ENCODE measurements around the gene UBN1.

The UBN1 gene

GRCh38 chr16:4862639-4863038 is 15.4 kb downstream of the UBN1 start:
- no peak for DNase-seq (ENCODE audit: low read depth)

DNA sequence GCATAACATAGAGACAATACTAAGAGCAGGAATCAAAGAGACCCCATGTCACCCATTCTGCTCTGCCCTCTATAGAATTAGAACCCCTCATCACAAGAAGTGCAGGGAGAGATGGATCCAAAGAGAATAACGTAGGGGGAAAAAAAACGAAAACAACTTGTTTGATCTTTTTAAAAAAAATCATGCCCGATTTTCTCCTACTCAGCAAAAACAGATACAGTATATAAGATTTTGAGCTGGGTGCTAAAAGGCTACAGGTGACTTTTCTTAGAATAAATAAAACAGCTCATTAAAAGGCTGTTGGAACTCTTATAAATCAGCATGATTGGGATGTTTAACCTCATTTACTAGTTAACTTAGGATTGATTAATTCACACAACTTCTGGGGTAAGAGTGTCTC is 17.4 kb downstream of the UBN1 start:
- DNase-seq (ENCODE audit: low read depth) = no peak

DNA sequence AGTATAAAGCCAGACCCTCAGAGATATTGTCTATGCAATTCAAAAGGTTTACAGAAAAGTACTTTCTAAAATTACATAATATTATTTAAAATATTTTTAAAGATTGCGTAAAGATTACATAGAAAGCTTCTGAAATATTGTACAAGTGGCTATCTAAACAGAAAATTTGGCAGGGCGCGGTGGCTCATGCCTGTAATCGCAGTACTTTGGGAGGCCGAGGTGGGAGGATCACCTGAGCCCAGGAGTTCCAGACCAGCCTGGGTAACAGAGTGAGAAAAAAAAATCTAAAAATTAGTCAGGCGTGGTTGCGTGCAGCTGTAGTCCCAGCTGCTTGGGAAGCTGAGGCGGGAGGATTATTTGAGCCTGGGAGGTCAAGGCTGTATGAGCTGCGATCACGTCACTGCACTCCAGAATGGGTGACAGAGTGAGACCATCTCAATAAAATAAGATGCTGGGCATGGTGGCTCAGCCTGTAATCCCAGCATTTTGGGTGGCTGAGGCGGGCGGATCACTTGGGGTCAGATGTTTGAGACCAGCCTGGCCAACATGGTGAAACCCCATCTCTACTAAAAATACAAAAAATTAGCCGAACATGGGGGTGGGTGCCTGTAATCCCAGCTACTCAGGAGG is 18.1 kb downstream of the UBN1 start:
- no peak for DNase-seq (ENCODE audit: low read depth)

- DNase-seq (ENCODE audit: low read depth) = no peak
These were observed 19.3 kb downstream of the UBN1 start for GRCh38 chr16:4866586-4866985.

GRCh38 chr16:4868026-4868425 is 20.7 kb downstream of the UBN1 start:
- DNase-seq (ENCODE audit: low read depth) = no peak

DNA sequence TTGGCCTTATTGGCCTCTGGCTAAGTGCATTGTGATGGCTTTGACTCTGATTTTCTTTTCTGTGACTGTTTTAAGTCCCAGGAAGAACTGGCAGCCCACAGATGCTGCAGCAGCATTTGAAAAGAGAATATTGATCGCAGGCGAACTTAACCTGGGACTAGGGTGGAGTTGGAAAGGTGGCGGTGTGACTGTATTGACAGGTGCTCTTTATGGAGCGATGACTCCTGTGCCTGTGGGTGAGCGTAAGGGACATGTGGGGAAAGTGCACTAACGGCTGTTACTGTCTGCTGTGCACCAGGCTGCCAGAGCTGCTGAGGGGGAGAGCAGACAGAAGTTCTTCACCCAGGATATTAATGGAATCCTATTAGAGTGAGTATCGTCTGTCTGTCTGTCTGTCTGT is 21.3 kb downstream of the UBN1 start:
- no peak for DNase-seq (ENCODE audit: low read depth)

- no peak for DNase-seq (ENCODE audit: low read depth)
These were observed 22.0 kb downstream of the UBN1 start for GRCh38 chr16:4869147-4869805.

DNA sequence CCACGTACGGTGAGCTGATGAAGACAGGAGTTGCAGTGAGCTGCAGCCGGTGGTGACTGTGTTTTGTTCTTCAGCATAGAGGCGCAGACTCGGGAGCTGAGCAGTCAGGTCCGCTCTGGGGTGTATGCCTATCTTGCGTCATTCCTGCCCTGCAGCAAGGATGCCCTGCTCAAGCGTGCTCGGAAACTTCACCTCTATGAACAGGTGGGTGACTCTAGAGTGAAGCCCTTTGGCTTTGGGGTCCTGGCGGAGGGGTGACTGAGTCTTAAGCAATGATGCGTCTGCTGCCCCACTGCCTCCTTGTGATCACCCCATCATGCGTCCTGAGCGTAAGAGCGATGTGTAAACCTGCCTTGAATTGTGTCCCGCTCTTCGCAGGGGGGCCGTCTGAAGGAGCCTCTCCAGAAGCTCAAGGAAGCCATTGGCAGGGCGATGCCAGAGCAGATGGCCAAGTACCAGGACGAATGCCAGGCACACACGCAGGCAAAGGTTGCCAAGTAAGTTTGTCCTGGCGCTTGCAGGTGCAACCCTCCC is 22.9 kb downstream of the UBN1 start:
- no peak for DNase-seq (ENCODE audit: low read depth)

- DNase-seq (ENCODE audit: low read depth) = no peak
These were observed 23.8 kb downstream of the UBN1 start for GRCh38 chr16:4871071-4871470.

- DNase-seq (ENCODE audit: low read depth) = no peak
These were observed 25.8 kb downstream of the UBN1 start for GRCh38 chr16:4873091-4873490.

GRCh38 chr16:4874666-4875065 is 27.4 kb downstream of the UBN1 start:
- DNase-seq (ENCODE audit: low read depth) = no peak

DNA sequence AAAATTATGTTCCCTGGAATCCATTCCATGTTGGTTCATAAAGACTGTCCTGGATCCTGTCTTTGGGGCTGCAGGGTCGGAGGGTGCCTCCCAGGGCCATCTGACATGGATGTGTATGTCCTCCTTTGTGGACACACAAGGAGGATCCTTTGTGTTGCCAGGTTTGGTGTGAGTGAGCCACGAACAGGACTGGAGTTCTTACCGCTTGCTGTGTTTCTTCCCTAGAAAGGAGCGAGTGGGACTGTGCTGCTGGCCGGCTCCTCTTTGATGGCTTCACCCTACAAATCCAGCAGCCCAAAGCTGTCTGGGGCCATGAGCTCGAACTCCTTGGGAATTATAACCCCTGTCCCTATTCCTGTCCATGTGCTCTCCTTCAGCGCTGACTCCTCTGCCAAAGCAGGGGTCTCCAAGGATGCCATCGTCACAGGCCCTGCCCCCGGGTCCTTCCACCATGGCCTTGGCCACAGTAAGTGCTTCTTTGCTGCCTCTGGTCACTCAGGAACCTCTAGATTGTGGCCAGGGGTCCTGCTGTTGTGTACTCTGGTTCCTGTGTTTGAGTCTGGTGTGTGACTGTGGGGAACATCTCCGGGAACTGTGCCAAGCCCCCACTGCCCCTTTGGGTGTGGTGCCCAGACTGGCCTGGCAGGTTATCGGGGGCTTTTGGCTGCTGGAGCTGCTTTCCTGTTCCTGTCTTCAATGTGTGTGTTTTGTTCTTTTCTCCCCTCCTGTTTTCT is 29.5 kb downstream of the UBN1 start:
- DNase-seq (ENCODE audit: low read depth) = no peak

DNA sequence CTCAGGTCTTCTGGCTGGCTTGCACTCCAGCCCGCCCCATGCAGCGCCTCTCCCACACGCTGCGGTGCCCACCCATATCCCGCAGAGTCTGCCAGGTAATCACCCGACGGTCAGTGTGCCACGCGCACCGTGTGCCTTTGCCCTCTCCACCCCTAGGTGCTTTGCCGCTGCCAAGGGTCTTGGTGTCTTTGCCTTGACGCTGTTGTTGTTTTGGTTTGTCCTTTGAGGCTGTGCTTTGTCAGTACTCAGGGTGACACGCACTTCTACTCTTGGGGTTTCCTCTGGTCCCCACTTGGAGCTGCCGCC is 30.1 kb downstream of the UBN1 start:
- DNase-seq (ENCODE audit: low read depth) = no peak

GRCh38 chr16:4879049-4879448 is 31.8 kb downstream of the UBN1 start:
- DNase-seq (ENCODE audit: low read depth) = no peak

DNA sequence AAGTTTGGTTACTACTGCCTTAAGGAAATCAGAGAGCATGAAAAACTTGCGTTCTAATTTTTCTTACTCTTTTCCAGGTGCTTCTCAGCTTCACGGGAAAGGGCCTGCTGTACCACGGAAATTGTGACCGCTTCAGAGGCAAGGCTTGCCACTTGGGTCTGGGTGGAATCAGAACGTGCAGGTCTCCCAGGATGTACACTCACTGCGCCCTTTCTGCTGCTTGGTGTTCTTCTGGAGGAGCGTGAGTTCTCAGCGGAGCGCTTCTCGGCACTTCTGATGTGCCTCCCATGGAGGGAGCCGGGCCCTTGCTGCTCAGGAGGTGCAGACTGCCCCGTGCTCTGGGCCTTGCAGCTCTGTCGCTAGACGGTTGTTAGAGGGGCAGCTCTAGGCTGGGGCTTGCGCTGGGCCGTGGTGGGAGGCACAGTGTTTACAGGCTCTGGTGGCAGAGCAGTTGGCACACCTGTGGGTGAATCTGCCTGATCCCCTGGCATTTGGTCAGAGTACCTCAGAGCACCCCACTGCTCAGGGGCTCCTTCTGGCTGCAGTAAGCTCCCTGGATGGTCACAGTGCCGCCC is 32.8 kb downstream of the UBN1 start:
- no peak for DNase-seq (ENCODE audit: low read depth)

- DNase-seq (ENCODE audit: low read depth) = no peak
These were observed 34.8 kb downstream of the UBN1 start for GRCh38 chr16:4882000-4882632.

DNA sequence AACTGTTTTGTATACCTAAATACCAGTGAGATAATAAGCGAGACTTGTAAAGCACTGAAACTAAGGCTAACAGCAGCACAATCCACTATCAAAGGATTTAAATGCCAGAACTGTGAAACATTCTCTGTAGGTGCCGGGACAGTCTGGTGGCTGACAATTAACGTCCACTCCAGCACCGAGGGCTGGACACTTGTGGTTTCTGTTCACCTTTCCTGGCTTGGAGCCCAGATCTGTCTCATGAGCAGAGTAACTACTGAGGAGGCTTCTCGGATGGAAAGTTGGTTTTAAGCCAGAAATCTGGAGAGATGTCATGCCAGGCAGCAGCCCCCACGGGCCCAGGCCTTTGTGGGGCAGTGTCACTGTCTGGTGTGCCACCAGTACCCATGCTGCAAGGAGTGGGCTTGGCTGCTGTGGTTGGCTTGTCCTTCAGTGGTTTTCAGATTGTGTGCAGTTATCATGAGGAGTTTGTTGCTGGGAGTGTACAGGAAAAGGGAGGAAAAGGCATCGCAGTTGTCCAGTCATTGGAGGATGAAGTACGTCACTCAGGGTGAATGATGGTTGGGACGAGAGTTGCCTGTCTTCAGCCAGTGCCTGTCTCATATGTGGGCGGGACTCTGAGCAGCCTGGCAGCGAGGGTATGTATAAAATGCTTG is 35.5 kb downstream of the UBN1 start:
- DNase-seq (ENCODE audit: low read depth) = no peak

DNA sequence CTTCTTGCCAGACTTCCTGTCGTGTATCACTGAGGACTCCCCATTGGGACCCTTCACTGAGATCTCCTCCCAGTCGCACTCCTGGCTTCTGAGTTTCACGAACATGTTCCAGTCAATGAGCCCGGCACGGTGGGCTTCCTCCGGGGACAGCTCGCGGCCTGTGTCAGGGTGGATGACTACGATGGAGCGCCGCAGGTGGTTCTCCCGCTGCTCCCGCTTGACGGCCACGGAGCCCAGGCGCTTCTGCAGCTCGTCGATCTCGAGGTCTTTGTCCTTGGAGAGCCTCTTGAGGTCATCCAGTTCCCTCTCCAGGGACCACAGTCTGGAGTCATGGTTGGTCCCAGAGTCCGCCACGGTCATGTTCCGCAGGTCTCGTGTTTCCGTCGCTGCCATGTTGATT is 36.2 kb downstream of the UBN1 start:
- DNase-seq (ENCODE audit: low read depth) = no peak

DNA sequence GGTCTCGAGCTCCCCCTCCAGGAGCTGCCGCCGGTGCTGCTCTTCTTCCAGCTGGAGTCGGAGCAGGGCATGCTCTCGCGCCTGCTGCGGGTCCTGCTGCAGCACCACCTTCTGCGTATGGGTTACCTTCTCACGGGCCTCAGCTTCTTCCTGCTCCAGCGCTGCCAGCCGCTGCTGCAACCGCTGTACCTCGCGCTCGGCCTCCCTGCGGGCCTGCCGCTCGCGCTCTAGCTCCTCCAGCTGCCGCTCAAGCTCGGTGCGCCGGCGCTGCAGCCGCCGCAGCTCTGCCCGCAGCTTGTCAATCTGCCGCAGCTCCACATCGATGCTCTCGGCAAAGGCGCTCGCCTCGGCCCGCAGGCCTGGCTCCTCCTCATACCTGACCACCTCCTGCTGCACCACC is 36.9 kb downstream of the UBN1 start:
- DNase-seq (ENCODE audit: low read depth) = no peak

- no peak for DNase-seq (ENCODE audit: low read depth)
These were observed 37.9 kb downstream of the UBN1 start for GRCh38 chr16:4884972-4885874.

GRCh38 chr16:4886151-4886550 is 38.9 kb downstream of the UBN1 start:
- no peak for DNase-seq (ENCODE audit: low read depth)
